K562 (cell line): ENCODE data around the gene RARRES2. TPM values are rescaled to one million over a fixed set of nuclear protein-coding genes. Genes with fewer than 3 reads are reported as not detected.

Experiments used
- CEBPG ChIP-seq, 3 experiments: fragments of 200-800 bp in 1 of 3; sonication (Bioruptor generic) in 1 of 3; sonication (generic) in 1 of 3; formaldehyde crosslinking in 1 of 3; IDR thresholded peaks in 2 of 3; conservative IDR thresholded peaks in 1 of 3; 2 replicates each; pipeline versions ENCODE4 v1.6.1 to v1.8.0; 2016 to 2022; ENCODE audit warnings: missing compliant biosample characterization in 2 of 3, missing genetic modification characterization in 2 of 3, mild to moderate bottlenecking in 1 of 3, missing genetic modification reagents in 1 of 3
- ETV1 ChIP-seq: fragments of 450-650 bp; conservative IDR thresholded peaks from 2 replicates; pipeline ENCODE4 v1.6.1; 2016; ENCODE audit warnings: missing genetic modification characterization, control low read depth, low read depth, missing compliant biosample characterization
- HDAC1 ChIP-seq, 2 experiments: fragments of 450-650 bp; IDR thresholded peaks; 2 replicates each; pipeline ENCODE4 v1.6.1; 2016 to 2017; ENCODE audit warnings: inconsistent platforms in 1 of 2, mild to moderate bottlenecking in 1 of 2, moderate library complexity in 1 of 2
- MYC ChIP-seq, 2 experiments: fragments of 250-450 bp in 1 of 2; sonication (Bioruptor Pico) in 1 of 2; IDR thresholded peaks; 2 replicates each; pipeline versions ENCODE4 v1.5.1 to v1.6.1; 2012 to 2021; ENCODE audit warnings: low read depth in 2 of 2, borderline replicate concordance in 1 of 2, improper control_type of control experiment in 1 of 2, low read length in 1 of 2, mild to moderate bottlenecking in 1 of 2, moderate library complexity in 1 of 2
- NFIC ChIP-seq: fragments of 450-650 bp; IDR thresholded peaks from 2 replicates; pipeline ENCODE4 v1.6.1; 2017; ENCODE audit warnings: mild to moderate bottlenecking, inconsistent platforms
- NUFIP1 ChIP-seq: fragments of 450-650 bp; IDR thresholded peaks from 2 replicates; pipeline ENCODE4 v1.6.1; 2018; ENCODE audit not compliant: partially characterized antibody
- STAT5A ChIP-seq: IDR thresholded peaks from 2 replicates; pipeline ENCODE4 v1.6.1; 2012; ENCODE audit warnings: low read length, inconsistent platforms, borderline replicate concordance
- ZBTB17 ChIP-seq: fragments of 450-650 bp; formaldehyde crosslinking; IDR thresholded peaks from 2 replicates; pipeline ENCODE4 v1.4.0; 2020; ENCODE audit warnings: mild to moderate bottlenecking
- ZKSCAN8 ChIP-seq: fragments of 200-800 bp; sonication (Bioruptor generic); IDR thresholded peaks from 2 replicates; pipeline ENCODE4 v1.6.1; 2016; ENCODE audit warnings: missing genetic modification characterization, missing compliant biosample characterization
- ZNF699 ChIP-seq: fragments of 250-450 bp; sonication (Bioruptor Pico); IDR thresholded peaks from 2 replicates; pipeline ENCODE4 v1.8.0; 2021; ENCODE audit warnings: mild to moderate bottlenecking, moderate library complexity; ENCODE audit not compliant: insufficient replicate concordance
- ZSCAN32 ChIP-seq: fragments of 450-650 bp; formaldehyde crosslinking; IDR thresholded peaks from 2 replicates; pipeline ENCODE4 v1.4.0; 2020; ENCODE audit warnings: mild to moderate bottlenecking, moderate library complexity
- polyA plus RNA-seq, 8 experiments: library from polyadenylated mRNA; depleted of rRNA in 4 of 8; stranded (reverse) in 5 of 8; unstranded in 3 of 8; fragments of >200 nt; fragmentation: Nextera tagmentation in 2 of 8; fragmentation: Illumina TruSeq in 1 of 8; extraction: Ambion mirVana in 2 of 8; extraction: Trizol in 1 of 8; gene quantifications; 2 replicates each; pipeline versions ENCODE4 v1.2.1 to v1.2.3, GENCODE V29; 2011 to 2014; ENCODE audit warnings: inconsistent platforms in 1 of 8, missing spikeins in 1 of 8
- total RNA-seq, 7 experiments: library from RNA; depleted of rRNA in 6 of 7; stranded (reverse); fragments of >200 nt in 6 of 7; fragmentation: Illumina TruSeq in 2 of 7; extraction: Trizol in 2 of 7; gene quantifications; 2 replicates each; pipeline versions ENCODE4 v1.2.1 to v1.2.3, GENCODE V29; 2011 to 2021; ENCODE audit warnings: low replicate concordance in 1 of 7
- TF ChIP-seq, protein P1 (sequence below): fragments of 250-450 bp; sonication (Bioruptor Pico); IDR thresholded peaks from 2 replicates; pipeline ENCODE4 v1.8.0; 2021; ENCODE audit warnings: mild to moderate bottlenecking, moderate library complexity
- TF ChIP-seq, protein P2 (sequence below): fragments of 450-650 bp; conservative IDR thresholded peaks from 2 replicates; pipeline ENCODE4 v1.6.1; 2016; ENCODE audit warnings: missing genetic modification characterization, low read depth, mild to moderate bottlenecking, control low read depth, missing compliant biosample characterization
- TF ChIP-seq, protein P3 (sequence below): fragments of 250-450 bp; sonication (Bioruptor Pico); IDR thresholded peaks from 2 replicates; pipeline ENCODE4 v1.5.0; 2020; ENCODE audit warnings: mild to moderate bottlenecking, borderline replicate concordance
- TF ChIP-seq, protein P4 (sequence below): fragments of 450-650 bp; formaldehyde crosslinking; IDR thresholded peaks from 2 replicates; pipeline ENCODE4 v1.4.0; 2022; ENCODE audit warnings: missing genetic modification characterization
- TF ChIP-seq, protein P5 (sequence below): fragments of 450-650 bp; formaldehyde crosslinking; IDR thresholded peaks from 2 replicates; pipeline ENCODE4 v1.4.0; 2020; ENCODE audit warnings: mild to moderate bottlenecking, mixed read lengths

The RARRES2 gene
- total and polyA plus RNA-seq, 9 of the 15 experiments (the other 6 are each of a cell fraction or from before 2014, with no cell fraction given): 0.11 to 1.7 (median 0.23) TPM; not detected in 6

DNA sequence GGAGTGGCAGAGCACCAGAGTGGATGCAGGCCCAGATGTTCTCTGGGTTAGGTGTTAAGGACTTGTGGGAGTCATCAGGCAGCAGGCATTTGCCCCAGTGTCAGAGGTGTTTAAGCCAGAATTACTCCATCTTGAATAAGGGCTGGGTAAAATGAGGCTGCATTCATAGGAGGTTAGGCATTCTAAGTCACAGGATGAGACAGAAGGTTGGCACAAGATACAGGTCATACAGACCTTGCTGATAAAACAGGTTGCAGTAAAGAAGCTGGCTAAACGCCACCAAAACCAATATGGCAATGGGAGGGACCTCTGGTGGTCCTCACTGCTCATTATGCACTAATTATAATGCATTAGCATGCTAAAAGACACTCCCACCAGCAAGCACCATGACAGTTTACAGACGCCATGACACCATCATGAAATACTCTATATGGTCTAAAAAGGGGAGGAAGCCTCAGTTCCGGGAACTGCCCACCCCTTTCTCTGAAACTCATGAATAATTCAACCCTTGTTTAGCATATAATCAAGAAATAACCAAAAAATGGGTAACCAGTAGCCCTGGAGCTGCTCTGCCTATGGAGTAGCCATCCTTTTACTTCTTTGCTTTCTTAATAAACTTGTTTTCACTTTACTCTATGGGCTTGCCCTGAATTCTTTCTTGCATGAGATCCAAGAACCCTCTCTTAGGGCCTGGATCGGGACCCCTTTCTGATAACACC, 19.2 kb downstream of the RARRES2 start (continued):
- TF ChIP-seq ZBTB17 (CRISPR knock-in tag) (peak; percentile 94; the same call in 1 of the 2 replicates), HDAC1 (IDR thresholded peaks at IDR 0.05) (peak in 1 of 2 experiments; percentile 47; a peak in 1 of 4 replicates), ETV1 (tag) (peak; percentile 50; the same call in 1 of the 2 replicates), NFIC (peak; percentile 77), ZSCAN32 (CRISPR knock-in tag) (0 out of 2 replicates have a peak, but pooled peaks have one; percentile 13), MYC (IDR thresholded peaks at IDR 0.05; ENCODE audit: low read depth, low read length) (no peak), MYC (CRISPR knock-in tag; IDR thresholded peaks at IDR 0.05; ENCODE audit: borderline replicate concordance, low read depth) (peak; percentile 92), NUFIP1 (peak; percentile 26), CEBPG (CRISPR knock-in tag; IDR thresholded peaks at IDR 0.05) (no peak; the same call in 1 of the 2 replicates), CEBPG (tag; conservative IDR thresholded peaks at IDR 0.05 in 1 of 2, IDR thresholded peaks at IDR 0.05 in 1 of 2) (0 out of 4 replicates have a peak, but pooled peaks of 1 of the 2 experiments have one; percentile 6), STAT5A (peak; percentile 99), ZNF699 (no peak), ZKSCAN8 (no peak)
- TF ChIP-seq, protein P1, sequence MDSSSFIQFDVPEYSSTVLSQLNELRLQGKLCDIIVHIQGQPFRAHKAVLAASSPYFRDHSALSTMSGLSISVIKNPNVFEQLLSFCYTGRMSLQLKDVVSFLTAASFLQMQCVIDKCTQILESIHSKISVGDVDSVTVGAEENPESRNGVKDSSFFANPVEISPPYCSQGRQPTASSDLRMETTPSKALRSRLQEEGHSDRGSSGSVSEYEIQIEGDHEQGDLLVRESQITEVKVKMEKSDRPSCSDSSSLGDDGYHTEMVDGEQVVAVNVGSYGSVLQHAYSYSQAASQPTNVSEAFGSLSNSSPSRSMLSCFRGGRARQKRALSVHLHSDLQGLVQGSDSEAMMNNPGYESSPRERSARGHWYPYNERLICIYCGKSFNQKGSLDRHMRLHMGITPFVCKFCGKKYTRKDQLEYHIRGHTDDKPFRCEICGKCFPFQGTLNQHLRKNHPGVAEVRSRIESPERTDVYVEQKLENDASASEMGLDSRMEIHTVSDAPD (CRISPR knock-in tag): peak; percentile 79; the same call in 1 of the 2 replicates
- TF ChIP-seq, protein P2, sequence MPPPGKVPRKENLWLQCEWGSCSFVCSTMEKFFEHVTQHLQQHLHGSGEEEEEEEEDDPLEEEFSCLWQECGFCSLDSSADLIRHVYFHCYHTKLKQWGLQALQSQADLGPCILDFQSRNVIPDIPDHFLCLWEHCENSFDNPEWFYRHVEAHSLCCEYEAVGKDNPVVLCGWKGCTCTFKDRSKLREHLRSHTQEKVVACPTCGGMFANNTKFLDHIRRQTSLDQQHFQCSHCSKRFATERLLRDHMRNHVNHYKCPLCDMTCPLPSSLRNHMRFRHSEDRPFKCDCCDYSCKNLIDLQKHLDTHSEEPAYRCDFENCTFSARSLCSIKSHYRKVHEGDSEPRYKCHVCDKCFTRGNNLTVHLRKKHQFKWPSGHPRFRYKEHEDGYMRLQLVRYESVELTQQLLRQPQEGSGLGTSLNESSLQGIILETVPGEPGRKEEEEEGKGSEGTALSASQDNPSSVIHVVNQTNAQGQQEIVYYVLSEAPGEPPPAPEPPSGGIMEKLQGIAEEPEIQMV (tag): peak; percentile 89
- TF ChIP-seq, protein P3, sequence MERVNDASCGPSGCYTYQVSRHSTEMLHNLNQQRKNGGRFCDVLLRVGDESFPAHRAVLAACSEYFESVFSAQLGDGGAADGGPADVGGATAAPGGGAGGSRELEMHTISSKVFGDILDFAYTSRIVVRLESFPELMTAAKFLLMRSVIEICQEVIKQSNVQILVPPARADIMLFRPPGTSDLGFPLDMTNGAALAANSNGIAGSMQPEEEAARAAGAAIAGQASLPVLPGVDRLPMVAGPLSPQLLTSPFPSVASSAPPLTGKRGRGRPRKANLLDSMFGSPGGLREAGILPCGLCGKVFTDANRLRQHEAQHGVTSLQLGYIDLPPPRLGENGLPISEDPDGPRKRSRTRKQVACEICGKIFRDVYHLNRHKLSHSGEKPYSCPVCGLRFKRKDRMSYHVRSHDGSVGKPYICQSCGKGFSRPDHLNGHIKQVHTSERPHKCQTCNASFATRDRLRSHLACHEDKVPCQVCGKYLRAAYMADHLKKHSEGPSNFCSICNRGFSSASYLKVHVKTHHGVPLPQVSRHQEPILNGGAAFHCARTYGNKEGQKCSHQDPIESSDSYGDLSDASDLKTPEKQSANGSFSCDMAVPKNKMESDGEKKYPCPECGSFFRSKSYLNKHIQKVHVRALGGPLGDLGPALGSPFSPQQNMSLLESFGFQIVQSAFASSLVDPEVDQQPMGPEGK: peak; percentile 82; the same call in 1 of the 2 replicates
- TF ChIP-seq, protein P4, sequence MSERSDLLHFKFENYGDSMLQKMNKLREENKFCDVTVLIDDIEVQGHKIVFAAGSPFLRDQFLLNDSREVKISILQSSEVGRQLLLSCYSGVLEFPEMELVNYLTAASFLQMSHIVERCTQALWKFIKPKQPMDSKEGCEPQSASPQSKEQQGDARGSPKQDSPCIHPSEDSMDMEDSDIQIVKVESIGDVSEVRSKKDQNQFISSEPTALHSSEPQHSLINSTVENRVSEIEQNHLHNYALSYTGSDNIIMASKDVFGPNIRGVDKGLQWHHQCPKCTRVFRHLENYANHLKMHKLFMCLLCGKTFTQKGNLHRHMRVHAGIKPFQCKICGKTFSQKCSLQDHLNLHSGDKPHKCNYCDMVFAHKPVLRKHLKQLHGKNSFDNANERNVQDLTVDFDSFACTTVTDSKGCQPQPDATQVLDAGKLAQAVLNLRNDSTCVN (CRISPR knock-in tag): peak; percentile 50; the same call in 1 of the 2 replicates
- TF ChIP-seq, protein P5, sequence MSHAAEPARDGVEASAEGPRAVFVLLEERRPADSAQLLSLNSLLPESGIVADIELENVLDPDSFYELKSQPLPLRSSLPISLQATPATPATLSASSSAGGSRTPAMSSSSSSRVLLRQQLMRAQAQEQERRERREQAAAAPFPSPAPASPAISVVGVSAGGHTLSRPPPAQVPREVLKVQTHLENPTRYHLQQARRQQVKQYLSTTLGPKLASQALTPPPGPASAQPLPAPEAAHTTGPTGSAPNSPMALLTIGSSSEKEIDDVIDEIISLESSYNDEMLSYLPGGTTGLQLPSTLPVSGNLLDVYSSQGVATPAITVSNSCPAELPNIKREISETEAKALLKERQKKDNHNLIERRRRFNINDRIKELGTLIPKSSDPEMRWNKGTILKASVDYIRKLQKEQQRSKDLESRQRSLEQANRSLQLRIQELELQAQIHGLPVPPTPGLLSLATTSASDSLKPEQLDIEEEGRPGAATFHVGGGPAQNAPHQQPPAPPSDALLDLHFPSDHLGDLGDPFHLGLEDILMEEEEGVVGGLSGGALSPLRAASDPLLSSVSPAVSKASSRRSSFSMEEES (CRISPR knock-in tag): peak; percentile 27; the same call in 1 of the 2 replicates
